GM19372 (cell line): ENCODE results near the gene CIRBP.
A peak's percentile ranks its signal among the peaks of the same experiment; 100 is the strongest.

ENCODE experiments used
- ATAC-seq: cut with Tn5 transposase; IDR thresholded peaks from one replicate; pipeline ENCODE4 v1.9.1; 2021; ENCODE audit warnings: mild to moderate bottlenecking, low read depth, moderate library complexity; ENCODE audit not compliant: unreplicated experiment

CIRBP gene

GRCh38 chr19:1269065-1269477 is at the start of gene CIRBP:
TSS of gene CIRBP (plus strand) at chr19:1269332. CDS start at chr19:1270934, 1,602 bp downstream.
- ATAC-seq: peak; percentile 55

GRCh38 chr19:1219786-1220476 is 49.2 kb upstream of the CIRBP start:
- no peak for ATAC-seq

GRCh38 chr19:1220477-1220930 is 48.6 kb upstream of the CIRBP start:
- ATAC-seq: no peak

- ATAC-seq: no peak
Observed at GRCh38 chr19:1220976-1221903, 47.9 kb upstream of the CIRBP start.

- no peak for ATAC-seq
Observed at GRCh38 chr19:1221904-1222255, 47.3 kb upstream of the CIRBP start.

GRCh38 chr19:1222394-1222793 is 46.7 kb upstream of the CIRBP start:
- no peak for ATAC-seq

GRCh38 chr19:1223018-1223855 is 45.9 kb upstream of the CIRBP start:
- ATAC-seq: no peak

- no peak for ATAC-seq
Observed at GRCh38 chr19:1224047-1224825, 44.9 kb upstream of the CIRBP start.

- ATAC-seq: no peak
Observed at GRCh38 chr19:1224847-1225246, 44.3 kb upstream of the CIRBP start.

GRCh38 chr19:1225440-1226226 is 43.5 kb upstream of the CIRBP start:
- no peak for ATAC-seq

- no peak for ATAC-seq
Observed at GRCh38 chr19:1226227-1226518, 43.0 kb upstream of the CIRBP start.

- no peak for ATAC-seq
Observed at GRCh38 chr19:1226522-1227303, 42.4 kb upstream of the CIRBP start.

GRCh38 chr19:1227304-1228054 is 41.7 kb upstream of the CIRBP start:
- no peak for ATAC-seq

GRCh38 chr19:1228161-1228957 is 40.8 kb upstream of the CIRBP start:
- ATAC-seq: no peak

GRCh38 chr19:1229056-1229923 is 39.8 kb upstream of the CIRBP start:
- ATAC-seq: no peak
